OCI-LY7 (cell line): ENCODE data around the gene GGCX. TPM values are rescaled to one million over a fixed set of nuclear protein-coding genes. Genes with fewer than 3 reads are reported as not detected.

Experiments used
- BruUV-seq: library from RNA; stranded (reverse); fragments of 400-500 nt; replicated peaks from 2 replicates; lab custom pipeline; 2021; lab: Mats Ljungman, UMichigan
- CTCF ChIA-PET: fragments of 300-600 bp; sonication (Branson Sonifier 250); formaldehyde crosslinking; loops from one replicate; lab custom pipeline; 2022; ENCODE audit warnings: antibody characterized with exemption; ENCODE audit not compliant: unreplicated experiment; lab: Charles Lee
- POLR2A ChIA-PET: fragments of 300-600 bp; sonication (Branson Sonifier 250); formaldehyde crosslinking; loops from one replicate; lab custom pipeline; 2022; ENCODE audit warnings: antibody characterized with exemption; lab: Charles Lee
- DNase-seq: peaks from one replicate; pipeline ENCODE4 v3.0.0-alpha.2; 2015; ENCODE audit warnings: low spot score
- H2AFZ ChIP-seq: fragments of 200-600 bp; sonication (generic), shearing (Covaris generic); 2 replicates; pipeline ENCODE4 v1.6.1; 2014; ENCODE audit warnings: mild to moderate bottlenecking, antibody characterized with exemption, low read length, moderate library complexity
- H3K27ac ChIP-seq: fragments of 200-600 bp; sonication (generic); 2 replicates; pipeline ENCODE4 v1.5.1; 2014; ENCODE audit warnings: mixed run types, low read depth, mild to moderate bottlenecking, moderate library complexity, low read length, inconsistent platforms; ENCODE audit not compliant: poor library complexity, severe bottlenecking
- H3K36me3 ChIP-seq: fragments of 200-600 bp; sonication (generic); 2 replicates; pipeline ENCODE4 v1.6.1; 2014; ENCODE audit warnings: mild to moderate bottlenecking, antibody characterized with exemption, low read length, moderate library complexity, mixed read lengths; ENCODE audit not compliant: insufficient read depth
- H3K4me1 ChIP-seq: fragments of 200-600 bp; sonication (generic); 2 replicates; pipeline ENCODE4 v1.5.1; 2014; ENCODE audit warnings: mild to moderate bottlenecking, low read length; ENCODE audit not compliant: insufficient read depth, poor library complexity, severe bottlenecking
- H3K4me2 ChIP-seq: fragments of 200-600 bp; sonication (generic); 2 replicates; pipeline ENCODE4 v1.6.1; 2014; ENCODE audit warnings: mild to moderate bottlenecking, low read length
- H3K4me3 ChIP-seq: fragments of 200-600 bp; sonication (generic); 2 replicates; pipeline ENCODE4 v1.5.1; 2014; ENCODE audit warnings: mild to moderate bottlenecking, low read depth, low read length; ENCODE audit not compliant: poor library complexity, severe bottlenecking
- H3K79me2 ChIP-seq: fragments of 200-600 bp; sonication (generic); 2 replicates; pipeline ENCODE4 v1.6.1; 2016; ENCODE audit warnings: low read depth, mild to moderate bottlenecking, low read length, moderate library complexity, mixed read lengths; ENCODE audit not compliant: insufficient read depth
- H3K9me2 ChIP-seq: fragments of 200-600 bp; sonication (generic); 2 replicates; pipeline ENCODE4 v1.6.1; 2016; ENCODE audit warnings: mild to moderate bottlenecking, low read length, mixed read lengths; ENCODE audit not compliant: insufficient read depth
- H3K9me3 ChIP-seq: fragments of 200-600 bp; sonication (generic); 2 replicates; pipeline ENCODE4 v1.6.1; 2014; ENCODE audit warnings: mild to moderate bottlenecking, mixed run types, low read length, mixed read lengths
- H4K20me1 ChIP-seq: fragments of 200-600 bp; sonication (generic); 2 replicates; pipeline ENCODE4 v1.6.1; 2014; ENCODE audit warnings: mild to moderate bottlenecking, antibody characterized with exemption, low read length, moderate library complexity, mixed read lengths; ENCODE audit not compliant: insufficient read depth
- CTCF ChIP-seq: fragments of 200-600 bp; sonication (generic); conservative IDR thresholded peaks from 2 replicates; pipeline ENCODE4 v1.5.1; 2014; ENCODE audit warnings: mild to moderate bottlenecking, antibody characterized with exemption, low read length, moderate library complexity, mixed read lengths
- EZH2phosphoT487 ChIP-seq: fragments of 200-600 bp; sonication (generic); IDR thresholded peaks from 2 replicates; pipeline ENCODE4 v1.6.1; 2018; ENCODE audit warnings: low read depth, borderline replicate concordance, mild to moderate bottlenecking, mixed run types, antibody characterized with exemption, low read length, moderate library complexity, mixed read lengths
- intact Hi-C: fragments of 100-400 bp; cut with micrococcal nuclease; formaldehyde crosslinking; loops from one replicate; pipeline ENCODE4 v1.10.0; 2022; ENCODE audit not compliant: unreplicated experiment
- total RNA-seq, 2 experiments: library from RNA; depleted of rRNA in 1 of 2; stranded (reverse); fragments of >200 nt in 1 of 2; shearing (Covaris generic) in 1 of 2; gene quantifications; 2 replicates each; pipeline ENCODE4 v1.2.3, GENCODE V29; 2014 to 2022

The GGCX gene
- total RNA-seq, 2 experiments from 2014 or later, result 32.5 to 33.3 TPM

GRCh38 chr2:85516653-85517389 is 44.5 kb downstream of the GGCX start:
- no peaks in the 10 kb centered on the region for H3K9me2 ChIP-seq
- POLR2A ChIA-PET, result interaction anchor here (0.6 kb wide), 4 partner anchors 21 to 261 kb away, joined by 3 to 5 read pairs (median 4); no protein-coding TSS in a partner anchor
- no TSS peak for BruUV-seq
- no peak overlapping the region for H3K4me2 ChIP-seq
- no peak for DNase-seq
- no peaks in the 10 kb centered on the region for H3K9me3 ChIP-seq
- no peak overlapping the region for H2AFZ ChIP-seq
- H3K79me2 ChIP-seq, result no peaks in the 10 kb centered on the region
- no peaks in the 10 kb centered on the region for H4K20me1 ChIP-seq
- no peaks in the 10 kb centered on the region for H3K4me1 ChIP-seq
- CTCF ChIA-PET, result no interaction called here
- H3K36me3 ChIP-seq, result no peaks in the 10 kb centered on the region
- H3K4me3 ChIP-seq, result no peak overlapping the region
- TF ChIP-seq CTCF (no peak), EZH2phosphoT487 (no peak)
- intact Hi-C loops, result no loop called here
- H3K27ac ChIP-seq, result no peak overlapping the region

GRCh38 chr2:85514323-85514722 is 47.0 kb downstream of the GGCX start:
- no peak for DNase-seq
- BruUV-seq, result no TSS peak

More at GRCh38 chr2:85514323-85514722, 47.0 kb downstream of the GGCX start:
- Histone ChIP-seq H3K36me3 (no peaks in the 10 kb centered on the region), H3K4me2 (no peak overlapping the region), H3K9me3 (no peaks in the 10 kb centered on the region), H3K4me3 (no peak overlapping the region), H4K20me1 (no peaks in the 10 kb centered on the region), H3K79me2 (no peaks in the 10 kb centered on the region), H3K9me2 (no peaks in the 10 kb centered on the region), H3K4me1 (no peaks in the 10 kb centered on the region), H3K27ac (no peak overlapping the region), H2AFZ (no peak overlapping the region)
- CTCF ChIA-PET, result no interaction called here
- intact Hi-C loops, result no loop called here
- POLR2A ChIA-PET, result no interaction called here
- no peak for TF ChIP-seq CTCF
- no peak for TF ChIP-seq EZH2phosphoT487
